SK-MEL-5 (cell line): Measurements from ENCODE around the gene SAMD14. TPM values are rescaled to one million over a fixed set of nuclear protein-coding genes. Genes with fewer than 3 reads are reported as not detected.

Experiments used
- DNase-seq: peaks from one replicate; pipeline ENCODE4 v3.0.0-alpha.2; 2016; ENCODE audit warnings: low read depth, low spot score
- in situ Hi-C: cut with HindIII; loops from 2 replicates; pipeline ENCODE4 v1.10.0; 2016; ENCODE audit warnings: low sequenced_read_pairs, high pct_unique_total_duplicates, low pct_unique_long_range_greater_than_20kb
- polyA plus RNA-seq, 2 experiments: library from polyadenylated mRNA; depleted of rRNA; stranded (reverse); fragments of >200 nt; gene quantifications; 2 replicates each; pipeline ENCODE4 v1.2.3, GENCODE V29; 2015
- total RNA-seq: library from RNA; depleted of rRNA; stranded (reverse); fragments of >200 nt; shearing (Covaris generic); gene quantifications from 2 replicates; pipeline ENCODE4 v1.2.3, GENCODE V29; 2014; rRNA removed

SAMD14 gene
- 0.03 TPM in 1 of 2 replicates, not detected in the other for total RNA-seq
- 0.58 and 1.5 TPM in 2 replicates for polyA plus RNA-seq (2015; cell fraction: cytosol; rRNA removed)
- polyA plus RNA-seq (2015; cell fraction: nucleus; rRNA removed) = 0.21 TPM in 1 of 2 replicates, not detected in the other

GRCh38 chr17:50129728-50130558 is at the start of gene SAMD14:
Gene SAMD14, minus strand, starts transcription at chr17:50130160. Its CDS starts 5,201 bp downstream, at chr17:50124959.
- no peak for DNase-seq
- in situ Hi-C loops = no loop called here

- peak; percentile 88 for DNase-seq
- in situ Hi-C loops = no loop called here
Observed at GRCh38 chr17:50177983-50178834, 48.2 kb upstream of the SAMD14 start.

GRCh38 chr17:50177476-50177875 is 47.5 kb upstream of the SAMD14 start:
- no peak for DNase-seq
- in situ Hi-C loops = no loop called here

- DNase-seq = no peak
- in situ Hi-C loops = no loop called here
Observed at GRCh38 chr17:50176559-50177357, 46.8 kb upstream of the SAMD14 start.

DNA sequence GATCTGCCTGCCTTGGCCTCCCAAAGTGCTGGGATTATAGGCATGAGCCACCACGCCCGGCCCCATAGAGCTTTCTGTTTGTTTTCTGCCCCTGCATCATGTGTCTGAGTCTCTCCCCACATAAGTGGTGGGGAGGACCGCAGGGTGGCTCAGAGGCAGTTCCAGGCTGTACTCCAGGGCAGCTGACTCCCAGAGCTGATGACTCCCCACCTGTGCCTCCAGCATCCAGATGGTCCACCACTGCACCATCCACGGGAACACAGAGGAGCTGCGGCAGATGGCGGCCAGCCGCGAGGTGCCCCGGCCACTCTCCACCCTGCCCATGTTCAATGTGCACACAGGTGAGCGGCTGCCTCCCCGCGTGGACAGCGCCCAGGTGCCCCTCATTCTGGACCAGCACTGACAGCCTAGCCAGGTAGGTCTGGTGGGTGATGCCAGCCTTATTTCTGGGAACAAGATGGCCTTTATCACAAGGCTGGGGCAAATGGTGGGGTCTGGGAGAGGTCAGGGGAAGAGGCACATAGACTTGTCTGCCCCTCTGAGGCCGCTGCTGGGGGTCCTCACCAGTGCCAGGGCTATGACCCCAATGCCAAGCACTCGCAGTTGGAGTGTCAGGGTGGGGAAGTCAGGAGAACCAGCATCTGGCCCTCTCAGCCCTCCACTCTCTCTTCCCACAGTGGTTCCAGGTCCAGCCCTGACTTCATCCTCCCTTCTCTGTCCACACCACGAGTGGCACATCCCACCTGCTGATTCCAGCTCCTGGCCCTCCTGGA is 45.3 kb upstream of the SAMD14 start:
- DNase-seq = no peak
- in situ Hi-C loops = no loop called here

- DNase-seq = no peak
- in situ Hi-C loops = no loop called here
Observed at GRCh38 chr17:50174444-50174843, 44.5 kb upstream of the SAMD14 start.

GRCh38 chr17:50173335-50173941 is 43.5 kb upstream of the SAMD14 start:
- in situ Hi-C loops = no loop called here
- DNase-seq = no peak

- no peak for DNase-seq
- in situ Hi-C loops = no loop called here
Observed at GRCh38 chr17:50172936-50173334, 43.0 kb upstream of the SAMD14 start.

- DNase-seq = no peak
- in situ Hi-C loops = no loop called here
Observed at GRCh38 chr17:50172130-50172529, 42.2 kb upstream of the SAMD14 start.

DNA sequence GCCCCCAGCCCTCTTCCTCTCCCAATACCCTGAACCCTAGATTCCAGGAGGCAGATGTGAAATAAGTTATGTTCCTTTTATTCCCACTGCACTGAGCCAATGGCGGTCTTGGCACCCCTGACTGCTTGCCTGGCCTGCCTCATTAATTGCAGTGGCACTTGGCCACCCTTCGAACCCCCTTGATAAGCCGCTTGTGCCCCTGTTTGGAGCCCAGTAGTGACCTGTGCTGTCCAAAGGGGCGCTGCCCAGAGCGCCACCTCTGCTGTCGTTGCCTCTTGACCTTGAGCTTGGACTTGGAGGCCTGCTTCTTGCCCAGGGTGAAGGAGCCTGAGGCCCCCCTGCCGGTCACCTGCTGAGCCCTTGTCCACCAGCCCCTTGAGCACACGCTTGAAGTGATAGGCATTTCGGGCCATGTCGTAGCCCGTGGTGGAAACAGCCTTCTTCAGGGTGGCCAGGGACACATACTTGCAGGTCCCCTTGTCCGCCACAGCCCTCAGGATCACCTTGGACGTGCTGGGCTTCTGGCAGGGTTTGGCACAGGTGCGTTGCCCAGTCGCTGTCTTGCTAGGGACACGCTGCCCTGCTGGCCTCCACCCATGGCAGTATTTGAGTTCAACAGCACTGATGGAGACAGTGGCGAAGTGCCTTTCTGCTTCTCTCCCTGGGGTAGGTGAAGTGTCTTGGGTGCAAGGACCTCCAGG is 41.6 kb upstream of the SAMD14 start:
- DNase-seq = no peak
- in situ Hi-C loops = no loop called here

- DNase-seq = no peak
- in situ Hi-C loops = no loop called here
Observed at GRCh38 chr17:50170662-50171370, 40.9 kb upstream of the SAMD14 start.

DNA sequence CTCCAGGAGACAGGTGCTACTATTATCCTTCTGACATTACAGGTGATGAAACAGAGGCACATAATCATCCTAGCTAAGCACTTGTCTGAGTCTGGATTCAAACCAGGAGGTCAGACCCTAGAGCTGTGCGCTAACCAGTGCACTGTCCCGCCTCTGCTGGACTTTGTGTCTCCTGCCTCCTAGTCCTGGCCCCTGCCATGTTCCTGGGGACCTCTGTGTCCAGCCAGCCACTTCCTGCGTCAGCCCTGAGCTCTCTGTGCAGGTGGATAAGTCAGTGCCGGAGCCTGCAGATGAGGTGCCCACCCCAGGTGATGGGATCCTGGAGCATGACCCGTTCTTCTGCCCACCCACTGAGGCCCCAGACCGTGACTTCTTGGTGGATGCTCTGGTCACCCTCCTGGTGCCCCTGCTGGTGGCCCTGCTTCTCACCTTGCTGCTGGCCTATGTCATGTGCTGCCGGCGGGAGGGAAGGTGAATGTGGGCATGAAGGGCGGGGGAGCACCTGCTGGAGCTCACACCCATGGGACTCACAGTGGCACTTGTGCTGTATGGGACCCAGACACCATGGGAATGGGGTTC is 40.0 kb upstream of the SAMD14 start:
- in situ Hi-C loops = no loop called here
- no peak for DNase-seq

DNA sequence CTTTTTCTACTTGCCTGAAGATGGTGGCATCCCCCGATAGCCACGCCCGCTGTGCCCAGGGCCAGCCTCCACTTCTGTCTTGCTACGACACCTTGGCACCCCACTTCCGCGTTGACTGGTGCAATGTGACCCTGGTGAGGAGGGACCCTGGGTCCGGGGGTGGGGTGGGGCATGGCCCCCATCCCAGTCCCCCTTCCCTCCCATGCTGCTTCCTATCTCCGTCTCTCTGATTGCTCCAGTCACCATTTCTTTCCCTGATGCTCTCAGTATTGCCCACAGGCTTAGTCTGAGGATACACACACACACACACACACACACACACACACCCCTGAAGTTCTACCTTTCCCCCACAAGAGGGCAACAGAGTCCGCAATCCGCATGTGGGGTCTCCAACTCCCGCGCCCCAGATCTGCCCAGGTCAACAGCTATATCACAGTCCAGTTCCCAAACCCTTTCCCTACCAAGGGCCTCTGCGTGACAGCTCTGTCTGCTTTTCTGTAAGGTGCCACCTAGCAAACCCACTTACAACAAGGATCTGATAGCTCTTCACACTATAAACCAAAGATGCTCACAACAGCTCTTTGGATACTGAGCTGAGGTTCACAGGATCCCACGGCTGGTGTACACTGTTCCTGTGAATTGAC is 39.3 kb upstream of the SAMD14 start:
- in situ Hi-C loops = no loop called here
- peak; percentile 60 for DNase-seq

- no peak for DNase-seq
- in situ Hi-C loops = no loop called here
Observed at GRCh38 chr17:50168319-50168718, 38.4 kb upstream of the SAMD14 start.

- in situ Hi-C loops = no loop called here
- DNase-seq = no peak
Observed at GRCh38 chr17:50167371-50167770, 37.4 kb upstream of the SAMD14 start.
